WTC11 (cell line): Measurements from ENCODE around the gene MEGF9.

ENCODE experiments used
- FOXP1 ChIP-seq: sonication (generic); formaldehyde crosslinking; IDR thresholded peaks from 2 replicates; pipeline ENCODE4 v1.8.0; 2022; ENCODE audit warnings: missing genetic modification reagents, mild to moderate bottlenecking, moderate library complexity, borderline replicate concordance
- OVOL2 ChIP-seq: fragments of 250-450 bp; sonication (Bioruptor Pico); IDR thresholded peaks from 2 replicates; pipeline ENCODE4 v1.9.0; 2021; ENCODE audit warnings: mild to moderate bottlenecking, borderline replicate concordance
- TEAD4 ChIP-seq: sonication (generic); formaldehyde crosslinking; IDR thresholded peaks from 2 replicates; pipeline ENCODE4 v1.8.0; 2022; ENCODE audit warnings: mild to moderate bottlenecking, missing genetic modification reagents
- ZNF423 ChIP-seq: fragments of 250-450 bp; sonication (Bioruptor Pico); IDR thresholded peaks from 2 replicates; pipeline ENCODE4 v2.1.2; 2022; ENCODE audit warnings: mild to moderate bottlenecking, moderate library complexity
- TF ChIP-seq, protein P1 (sequence below): fragments of 200-600 bp; IDR thresholded peaks from 2 replicates; pipeline ENCODE4 v1.8.0; 2022; ENCODE audit warnings: antibody characterized with exemption
- TF ChIP-seq, protein P2 (sequence below): sonication (generic); formaldehyde crosslinking; conservative IDR thresholded peaks from 2 replicates; pipeline ENCODE4 v1.8.1; 2023; ENCODE audit warnings: mild to moderate bottlenecking, low read depth, missing genetic modification reagents, moderate library complexity
- TF ChIP-seq, protein P3 (sequence below): sonication (generic); formaldehyde crosslinking; IDR thresholded peaks from 2 replicates; pipeline ENCODE4 v1.8.1; 2023; ENCODE audit warnings: mild to moderate bottlenecking, missing genetic modification reagents
- TF ChIP-seq, protein P4 (sequence below): sonication (generic); formaldehyde crosslinking; IDR thresholded peaks from 2 replicates; pipeline ENCODE4 v1.8.0; 2023; ENCODE audit warnings: missing genetic modification reagents

DNA sequence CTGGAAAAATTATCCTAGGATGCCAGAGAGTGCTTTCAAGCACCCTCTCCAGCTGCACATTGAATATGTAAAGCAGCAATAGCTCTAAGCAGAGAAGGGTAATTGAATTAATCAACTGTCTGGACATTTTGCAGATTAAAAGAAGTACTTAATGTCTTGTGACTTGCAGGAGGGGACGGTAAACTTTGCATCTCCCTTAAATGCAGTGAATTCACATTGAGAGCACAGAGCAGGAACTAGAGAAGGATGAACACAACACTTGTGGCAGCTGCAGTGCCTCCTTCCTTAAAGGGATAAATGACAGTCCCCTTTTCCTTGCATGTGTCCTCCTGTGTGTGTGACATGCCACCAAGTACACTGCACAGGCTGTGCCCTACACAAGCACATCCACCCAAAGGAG lies 126.9 kb downstream of the MEGF9 start:
- TF ChIP-seq, protein P1, sequence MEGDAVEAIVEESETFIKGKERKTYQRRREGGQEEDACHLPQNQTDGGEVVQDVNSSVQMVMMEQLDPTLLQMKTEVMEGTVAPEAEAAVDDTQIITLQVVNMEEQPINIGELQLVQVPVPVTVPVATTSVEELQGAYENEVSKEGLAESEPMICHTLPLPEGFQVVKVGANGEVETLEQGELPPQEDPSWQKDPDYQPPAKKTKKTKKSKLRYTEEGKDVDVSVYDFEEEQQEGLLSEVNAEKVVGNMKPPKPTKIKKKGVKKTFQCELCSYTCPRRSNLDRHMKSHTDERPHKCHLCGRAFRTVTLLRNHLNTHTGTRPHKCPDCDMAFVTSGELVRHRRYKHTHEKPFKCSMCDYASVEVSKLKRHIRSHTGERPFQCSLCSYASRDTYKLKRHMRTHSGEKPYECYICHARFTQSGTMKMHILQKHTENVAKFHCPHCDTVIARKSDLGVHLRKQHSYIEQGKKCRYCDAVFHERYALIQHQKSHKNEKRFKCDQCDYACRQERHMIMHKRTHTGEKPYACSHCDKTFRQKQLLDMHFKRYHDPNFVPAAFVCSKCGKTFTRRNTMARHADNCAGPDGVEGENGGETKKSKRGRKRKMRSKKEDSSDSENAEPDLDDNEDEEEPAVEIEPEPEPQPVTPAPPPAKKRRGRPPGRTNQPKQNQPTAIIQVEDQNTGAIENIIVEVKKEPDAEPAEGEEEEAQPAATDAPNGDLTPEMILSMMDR: no peak
- no peak for TF ChIP-seq OVOL2 (CRISPR knock-in tag)
- TF ChIP-seq, protein P2, sequence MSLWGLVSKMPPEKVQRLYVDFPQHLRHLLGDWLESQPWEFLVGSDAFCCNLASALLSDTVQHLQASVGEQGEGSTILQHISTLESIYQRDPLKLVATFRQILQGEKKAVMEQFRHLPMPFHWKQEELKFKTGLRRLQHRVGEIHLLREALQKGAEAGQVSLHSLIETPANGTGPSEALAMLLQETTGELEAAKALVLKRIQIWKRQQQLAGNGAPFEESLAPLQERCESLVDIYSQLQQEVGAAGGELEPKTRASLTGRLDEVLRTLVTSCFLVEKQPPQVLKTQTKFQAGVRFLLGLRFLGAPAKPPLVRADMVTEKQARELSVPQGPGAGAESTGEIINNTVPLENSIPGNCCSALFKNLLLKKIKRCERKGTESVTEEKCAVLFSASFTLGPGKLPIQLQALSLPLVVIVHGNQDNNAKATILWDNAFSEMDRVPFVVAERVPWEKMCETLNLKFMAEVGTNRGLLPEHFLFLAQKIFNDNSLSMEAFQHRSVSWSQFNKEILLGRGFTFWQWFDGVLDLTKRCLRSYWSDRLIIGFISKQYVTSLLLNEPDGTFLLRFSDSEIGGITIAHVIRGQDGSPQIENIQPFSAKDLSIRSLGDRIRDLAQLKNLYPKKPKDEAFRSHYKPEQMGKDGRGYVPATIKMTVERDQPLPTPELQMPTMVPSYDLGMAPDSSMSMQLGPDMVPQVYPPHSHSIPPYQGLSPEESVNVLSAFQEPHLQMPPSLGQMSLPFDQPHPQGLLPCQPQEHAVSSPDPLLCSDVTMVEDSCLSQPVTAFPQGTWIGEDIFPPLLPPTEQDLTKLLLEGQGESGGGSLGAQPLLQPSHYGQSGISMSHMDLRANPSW (CRISPR knock-in tag): no peak
- no peak for TF ChIP-seq ZNF423
- TF ChIP-seq FOXP1 (CRISPR knock-in tag): no peak
- TF ChIP-seq, protein P3, sequence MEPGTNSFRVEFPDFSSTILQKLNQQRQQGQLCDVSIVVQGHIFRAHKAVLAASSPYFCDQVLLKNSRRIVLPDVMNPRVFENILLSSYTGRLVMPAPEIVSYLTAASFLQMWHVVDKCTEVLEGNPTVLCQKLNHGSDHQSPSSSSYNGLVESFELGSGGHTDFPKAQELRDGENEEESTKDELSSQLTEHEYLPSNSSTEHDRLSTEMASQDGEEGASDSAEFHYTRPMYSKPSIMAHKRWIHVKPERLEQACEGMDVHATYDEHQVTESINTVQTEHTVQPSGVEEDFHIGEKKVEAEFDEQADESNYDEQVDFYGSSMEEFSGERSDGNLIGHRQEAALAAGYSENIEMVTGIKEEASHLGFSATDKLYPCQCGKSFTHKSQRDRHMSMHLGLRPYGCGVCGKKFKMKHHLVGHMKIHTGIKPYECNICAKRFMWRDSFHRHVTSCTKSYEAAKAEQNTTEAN (CRISPR knock-in tag): no peak
- TF ChIP-seq TEAD4 (CRISPR knock-in tag): no peak
- TF ChIP-seq, protein P4, sequence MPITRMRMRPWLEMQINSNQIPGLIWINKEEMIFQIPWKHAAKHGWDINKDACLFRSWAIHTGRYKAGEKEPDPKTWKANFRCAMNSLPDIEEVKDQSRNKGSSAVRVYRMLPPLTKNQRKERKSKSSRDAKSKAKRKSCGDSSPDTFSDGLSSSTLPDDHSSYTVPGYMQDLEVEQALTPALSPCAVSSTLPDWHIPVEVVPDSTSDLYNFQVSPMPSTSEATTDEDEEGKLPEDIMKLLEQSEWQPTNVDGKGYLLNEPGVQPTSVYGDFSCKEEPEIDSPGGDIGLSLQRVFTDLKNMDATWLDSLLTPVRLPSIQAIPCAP (CRISPR knock-in tag): no peak
